GM18505 (cell line): Measurements from ENCODE around the gene NOX3.

Source experiments
- ATAC-seq: cut with Tn5 transposase; IDR thresholded peaks from one replicate; pipeline ENCODE4 v1.9.1; 2021; ENCODE audit not compliant: unreplicated experiment
- POLR2A ChIP-seq: IDR thresholded peaks from 4 replicates; pipeline ENCODE4 v1.6.1; 2011; ENCODE audit warnings: borderline replicate concordance; ENCODE audit not compliant: insufficient read depth, insufficient read length; ENCODE audit errors: extremely low read depth

NOX3 gene

GRCh38 chr6:155414049-155414448, 41.6 kb downstream of the NOX3 start:
- ATAC-seq: no peak
- TF ChIP-seq POLR2A: no peak

- no peak for TF ChIP-seq POLR2A
- ATAC-seq: no peak
Observed at GRCh38 chr6:155412335-155412734, 43.3 kb downstream of the NOX3 start.

GRCh38 chr6:155411154-155412052, 44.2 kb downstream of the NOX3 start:
- ATAC-seq: no peak
- TF ChIP-seq POLR2A: no peak

GRCh38 chr6:155409391-155409790, 46.2 kb downstream of the NOX3 start:
- no peak for TF ChIP-seq POLR2A
- no peak for ATAC-seq

- TF ChIP-seq POLR2A: no peak
- no peak for ATAC-seq
Observed at GRCh38 chr6:155408981-155409380, 46.7 kb downstream of the NOX3 start.

- no peak for ATAC-seq
- no peak for TF ChIP-seq POLR2A
Observed at GRCh38 chr6:155408231-155408630, 47.4 kb downstream of the NOX3 start.

- no peak for ATAC-seq
- no peak for TF ChIP-seq POLR2A
Observed at GRCh38 chr6:155406801-155407200, 48.8 kb downstream of the NOX3 start.

- ATAC-seq: no peak
Observed at GRCh38 chr6:155404937-155405336, 50.7 kb downstream of the NOX3 start.

GRCh38 chr6:155402656-155403304, 52.9 kb downstream of the NOX3 start:
- no peak for TF ChIP-seq POLR2A

More at GRCh38 chr6:155404937-155405336, 50.7 kb downstream of the NOX3 start:
- TF ChIP-seq POLR2A: no peak

GRCh38 chr6:155400654-155400965, 55.0 kb downstream of the NOX3 start:
- ATAC-seq: no peak
- no peak for TF ChIP-seq POLR2A

More at GRCh38 chr6:155402656-155403304, 52.9 kb downstream of the NOX3 start:
- no peak for ATAC-seq

- TF ChIP-seq POLR2A: no peak
- ATAC-seq: no peak
Observed at GRCh38 chr6:155399745-155400653, 55.6 kb downstream of the NOX3 start.

GRCh38 chr6:155399062-155399744, 56.4 kb downstream of the NOX3 start:
- TF ChIP-seq POLR2A: no peak
- ATAC-seq: no peak

- TF ChIP-seq POLR2A: no peak
Observed at GRCh38 chr6:155398701-155399061, 57.0 kb downstream of the NOX3 start.

More at GRCh38 chr6:155398701-155399061, 57.0 kb downstream of the NOX3 start:
- ATAC-seq: no peak
